Activated CD4-positive, alpha-beta T cell treated with anti-CD3 and anti-CD28 coated beads, Interleukin-2, amount 10 ng/mL, durations not matched to agents 7 days and 5 days (primary cell): ENCODE data around the gene TH. TPM values are rescaled to one million over a fixed set of nuclear protein-coding genes. Genes with fewer than 3 reads are reported as not detected.

Experiments
- CTCF ChIA-PET: fragments of 350-600 bp; sonication (Branson Sonifier 250); formaldehyde crosslinking; loops from one replicate; lab custom pipeline; 2021; ENCODE audit warnings: antibody characterized with exemption; lab: Charles Lee
- POLR2A ChIA-PET: fragments of 350-600 bp; sonication (Branson Sonifier 250); formaldehyde crosslinking; loops from one replicate; lab custom pipeline; 2021; ENCODE audit warnings: antibody characterized with exemption; lab: Charles Lee
- DNase-seq: peaks from one replicate; pipeline ENCODE4 v3.0.0-alpha.2; 2020
- H3K27ac Mint-ChIP-seq: one replicate; pipeline ENCODE4 v1.8.0; 2021; ENCODE audit warnings: mild to moderate bottlenecking, moderate library complexity, mixed read lengths
- H3K27me3 Mint-ChIP-seq: one replicate; pipeline ENCODE4 v1.8.0; 2021; ENCODE audit warnings: mixed read lengths
- H3K36me3 Mint-ChIP-seq: one replicate; pipeline ENCODE4 v1.8.0; 2021; ENCODE audit warnings: low read depth, mixed read lengths
- H3K4me1 Mint-ChIP-seq: one replicate; pipeline ENCODE4 v1.8.0; 2021; ENCODE audit warnings: mixed read lengths
- H3K4me3 Mint-ChIP-seq: one replicate; pipeline ENCODE4 v1.8.0; 2021; ENCODE audit warnings: mild to moderate bottlenecking, moderate library complexity, mixed read lengths
- H3K9me3 Mint-ChIP-seq: one replicate; pipeline ENCODE4 v1.8.0; 2021; ENCODE audit warnings: mixed read lengths
- total RNA-seq, 2 experiments: library from RNA; stranded (reverse); gene quantifications; one replicate each; pipeline ENCODE4 v1.2.3, GENCODE V29; 2021

Gene TH
- total RNA-seq, 2 experiments from 2014 or later: not detected

DNA sequence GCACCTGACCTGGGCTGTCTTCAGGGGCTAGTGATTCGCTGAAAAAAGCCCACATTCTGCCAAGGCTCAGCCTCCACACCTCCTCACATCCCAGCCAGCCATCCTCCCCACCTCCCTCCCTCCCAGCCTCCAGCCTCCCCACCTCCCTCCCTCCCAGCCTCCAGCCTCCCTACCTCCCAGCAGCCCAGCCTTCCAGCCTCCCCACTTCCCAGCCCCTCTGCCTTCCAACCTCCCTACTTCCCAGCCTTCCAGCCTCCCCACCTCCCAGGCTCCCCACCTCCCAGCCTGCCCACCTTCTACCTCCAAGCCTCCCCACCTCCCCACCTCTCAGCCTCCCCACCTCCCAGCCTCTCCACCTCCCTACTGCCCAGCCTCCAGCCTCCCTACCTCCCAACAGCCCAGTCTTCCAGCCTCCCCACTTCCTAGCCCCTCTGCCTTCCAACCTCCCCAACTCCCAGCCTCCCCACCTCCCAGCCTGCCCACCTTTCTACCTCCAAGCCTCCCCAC, 33.7 kb upstream of the TH start:
- CTCF ChIA-PET: no interaction called here
- no peaks in the 10 kb centered on the region for H3K36me3 Mint-ChIP-seq
- H3K27ac Mint-ChIP-seq: no peak overlapping the region
- H3K4me3 Mint-ChIP-seq: no peak overlapping the region
- no peaks in the 10 kb centered on the region for H3K9me3 Mint-ChIP-seq
- no peaks in the 10 kb centered on the region for H3K4me1 Mint-ChIP-seq
- POLR2A ChIA-PET: no interaction called here
- no peaks in the 10 kb centered on the region for H3K27me3 Mint-ChIP-seq
- no peak for DNase-seq

DNA sequence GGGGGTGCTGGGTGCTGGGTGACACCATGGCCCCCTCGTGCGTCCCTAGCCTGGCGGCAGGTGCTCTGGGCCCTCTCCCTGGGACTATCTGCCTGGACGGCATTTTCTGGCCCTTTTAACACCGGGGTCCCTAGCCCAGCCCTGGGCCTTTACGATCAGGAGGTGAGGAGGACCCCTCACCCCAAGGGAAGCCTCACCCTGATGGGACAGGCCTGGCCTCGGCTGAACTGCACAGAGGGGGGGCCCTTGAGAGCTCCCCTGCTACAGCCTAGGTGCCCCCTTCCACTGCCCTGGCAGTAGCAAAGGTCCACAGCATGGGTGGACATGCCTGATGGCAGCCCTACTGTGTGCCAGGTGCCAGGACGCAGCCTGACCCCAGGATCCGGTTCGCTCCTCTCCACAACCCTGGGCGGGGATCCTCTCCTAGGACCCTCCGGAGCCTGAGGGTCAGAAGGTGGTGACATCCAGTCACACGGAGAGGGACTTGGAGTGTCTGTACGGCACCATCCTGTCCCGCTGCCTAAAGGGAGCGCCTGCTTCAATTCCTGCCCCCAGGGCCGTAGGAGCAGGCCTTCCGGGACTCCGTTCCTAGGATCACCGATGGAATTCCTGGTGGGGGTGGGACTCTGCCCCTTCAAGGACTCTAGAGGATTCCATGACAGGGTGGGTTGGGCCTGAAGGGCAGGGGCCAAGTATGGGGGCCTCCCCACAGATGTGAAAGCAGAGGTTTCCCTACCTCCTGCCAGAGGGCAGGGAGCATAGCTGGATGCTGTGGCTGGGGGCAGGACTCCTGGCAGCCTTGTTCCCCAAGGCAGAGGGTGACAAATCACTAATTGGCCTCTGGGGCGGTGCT, 33.0 kb upstream of the TH start:
- ChIA-PET CTCF (no interaction called here), POLR2A (no interaction called here)
- H3K36me3 Mint-ChIP-seq: no peaks in the 10 kb centered on the region
- H3K4me1 Mint-ChIP-seq: no peaks in the 10 kb centered on the region
- no peaks in the 10 kb centered on the region for H3K9me3 Mint-ChIP-seq
- H3K4me3 Mint-ChIP-seq: no peak overlapping the region
- H3K27ac Mint-ChIP-seq: no peak overlapping the region
- H3K27me3 Mint-ChIP-seq: no peaks in the 10 kb centered on the region
- no peak for DNase-seq

DNA sequence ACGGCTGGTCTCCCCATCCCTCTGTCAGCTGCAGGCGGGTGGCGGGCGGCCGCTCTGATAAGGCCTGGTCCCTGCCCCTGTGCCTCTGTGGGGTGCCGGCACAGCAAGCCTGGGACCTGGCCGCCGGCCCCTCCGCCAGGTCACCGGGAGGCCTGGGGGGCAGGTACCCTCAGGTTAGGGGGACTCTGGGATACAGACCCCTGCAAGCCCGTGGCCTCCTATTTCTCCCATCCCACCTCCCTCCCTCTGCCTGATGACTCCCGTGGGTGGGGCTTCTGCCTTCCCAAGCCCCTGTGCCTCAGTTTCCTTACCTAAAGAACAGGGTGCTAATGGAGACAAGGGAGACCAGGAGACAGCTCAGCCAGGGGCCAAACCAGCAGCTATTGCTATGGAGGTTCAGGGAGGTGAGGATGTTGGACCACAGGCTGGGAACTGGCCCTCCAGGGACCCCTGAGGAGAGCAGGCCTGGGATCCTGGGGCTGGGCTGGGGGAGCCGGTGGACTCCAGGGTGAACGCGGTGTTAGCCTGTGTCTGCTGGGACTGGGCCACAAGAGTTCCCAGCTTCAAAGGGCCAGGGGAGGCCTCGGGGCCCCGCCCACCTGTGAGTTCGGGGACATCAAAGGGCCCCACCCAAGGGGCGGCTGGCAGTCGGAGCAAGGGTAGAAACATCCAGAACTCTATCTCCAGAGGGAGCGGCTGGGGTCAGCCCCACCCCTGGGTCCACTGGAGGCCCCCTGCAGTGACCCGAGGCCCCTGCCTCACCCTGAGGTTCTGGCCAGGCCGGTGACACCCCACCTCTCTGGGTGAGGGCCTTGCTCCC, 32.0 kb upstream of the TH start:
- no peaks in the 10 kb centered on the region for H3K4me1 Mint-ChIP-seq
- no peaks in the 10 kb centered on the region for H3K9me3 Mint-ChIP-seq
- no peaks in the 10 kb centered on the region for H3K27me3 Mint-ChIP-seq
- no peaks in the 10 kb centered on the region for H3K36me3 Mint-ChIP-seq
- no peak overlapping the region for H3K4me3 Mint-ChIP-seq
- ChIA-PET CTCF (no interaction called here), POLR2A (no interaction called here)
- DNase-seq: no peak
- no peak overlapping the region for H3K27ac Mint-ChIP-seq

DNA sequence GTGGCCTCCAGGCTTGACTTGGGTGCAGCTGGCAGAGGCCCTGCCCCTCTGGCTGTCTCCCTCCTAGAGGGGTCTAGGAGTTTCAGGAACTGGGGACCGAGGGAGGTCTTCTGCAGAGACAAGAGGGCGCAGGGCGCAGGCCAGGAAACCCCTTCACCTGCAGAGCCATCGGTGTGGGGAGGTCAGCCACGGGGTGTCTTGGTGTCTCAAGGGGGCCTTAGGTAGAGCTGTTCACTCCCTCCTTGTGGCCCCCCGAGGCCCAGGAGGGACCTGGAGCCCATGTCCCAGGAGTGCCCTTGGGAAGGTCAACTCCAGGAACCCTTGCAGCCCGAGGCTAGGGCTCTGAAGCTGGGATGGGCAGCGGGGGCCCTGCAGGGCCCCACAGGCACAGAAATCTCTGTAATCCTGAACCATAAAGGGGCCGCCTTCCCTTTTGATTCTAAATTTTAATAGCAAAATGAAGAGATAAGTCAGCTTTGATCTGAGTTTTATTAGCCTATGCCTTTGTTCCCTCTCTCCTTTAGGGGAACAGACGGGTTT, 31.4 kb upstream of the TH start:
- H3K9me3 Mint-ChIP-seq: no peaks in the 10 kb centered on the region
- no peak overlapping the region for H3K4me3 Mint-ChIP-seq
- no peaks in the 10 kb centered on the region for H3K4me1 Mint-ChIP-seq
- H3K36me3 Mint-ChIP-seq: no peaks in the 10 kb centered on the region
- DNase-seq: no peak
- no peak overlapping the region for H3K27ac Mint-ChIP-seq
- ChIA-PET CTCF (no interaction called here), POLR2A (interaction anchor here (0.6 kb wide), 1 partner anchor 76 kb away, joined by 5 read pairs; no protein-coding TSS in a partner anchor)
- H3K27me3 Mint-ChIP-seq: no peaks in the 10 kb centered on the region

DNA sequence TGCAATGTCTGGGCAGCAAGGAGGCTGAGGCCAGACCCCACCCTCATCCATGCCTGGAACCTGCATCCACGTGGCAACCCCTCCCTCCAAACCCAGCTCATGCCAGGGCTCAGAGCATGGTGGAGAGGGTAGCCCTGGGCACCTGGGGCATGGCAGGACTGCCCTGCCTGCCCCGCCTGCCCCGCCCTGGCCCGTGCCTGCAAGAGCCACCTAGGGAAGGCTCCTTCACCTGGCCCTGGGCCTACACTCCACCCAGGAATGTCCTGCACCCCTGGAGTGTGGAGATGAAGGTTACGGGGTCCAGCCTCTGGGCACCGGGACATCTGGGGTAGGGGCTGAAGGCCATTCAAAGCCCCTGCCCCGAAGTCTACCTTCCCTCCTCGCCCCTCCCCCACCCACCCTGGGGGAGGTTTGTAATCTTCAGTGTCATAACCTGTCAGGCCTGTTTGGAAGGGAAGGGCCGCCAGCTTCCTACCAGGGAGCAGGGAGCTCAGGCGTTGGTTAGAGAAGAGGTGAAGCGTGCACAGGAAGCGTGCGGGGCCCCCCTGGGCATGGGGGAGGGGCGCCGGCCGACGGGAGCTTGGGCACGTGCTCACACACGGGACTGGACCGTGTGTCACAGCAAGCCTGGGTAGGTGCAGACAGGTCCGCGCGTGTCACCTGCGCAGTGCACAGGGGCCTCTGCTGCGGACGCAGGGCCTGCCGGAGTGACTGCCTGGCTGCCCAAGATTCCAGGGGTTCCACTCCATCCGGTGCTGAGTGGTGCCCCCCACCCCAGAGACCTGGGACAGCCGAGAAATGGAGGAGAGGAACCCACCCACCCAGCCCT, 30.7 kb upstream of the TH start:
- no peak for DNase-seq
- POLR2A ChIA-PET: interaction anchor here (0.6 kb wide), 1 partner anchor 77 kb away, joined by 5 read pairs; no protein-coding TSS in a partner anchor
- H3K4me3 Mint-ChIP-seq: no peak overlapping the region

DNA sequence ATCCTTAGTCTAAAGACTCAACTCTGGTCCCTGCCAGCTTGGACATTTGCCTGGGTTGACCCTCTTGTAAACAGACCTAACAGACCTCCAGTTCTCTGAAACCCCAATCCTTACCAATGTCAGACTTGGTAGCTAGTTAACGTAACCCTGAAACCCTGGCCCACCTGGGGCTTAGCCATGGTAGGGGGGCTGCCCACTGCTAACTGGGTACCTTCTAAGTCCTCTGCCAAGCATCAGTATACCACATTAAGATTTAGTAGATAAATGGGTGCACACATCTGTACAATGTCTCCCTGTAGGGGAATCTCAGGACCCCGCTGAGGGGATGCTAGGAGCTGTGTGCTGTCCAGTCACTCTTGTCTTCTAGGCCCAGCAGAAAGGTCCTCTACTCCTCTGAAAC, 29.9 kb upstream of the TH start:
- no peak overlapping the region for H3K4me3 Mint-ChIP-seq
- H3K27me3 Mint-ChIP-seq: peaks cover 5% of the 10 kb centered on the region
- CTCF ChIA-PET: interaction anchor here (0.9 kb wide), 1 partner anchor 218 kb away, joined by 4 read pairs; no protein-coding TSS in a partner anchor
- no peaks in the 10 kb centered on the region for H3K36me3 Mint-ChIP-seq
- POLR2A ChIA-PET: no interaction called here
- no peak overlapping the region for H3K27ac Mint-ChIP-seq
- peaks cover 4% of the 10 kb centered on the region for H3K4me1 Mint-ChIP-seq
- H3K9me3 Mint-ChIP-seq: no peaks in the 10 kb centered on the region
- DNase-seq: no peak

More for the DNA sequence above, 30.7 kb upstream of the TH start:
- CTCF ChIA-PET: interaction anchor here (0.9 kb wide), 1 partner anchor 217 kb away, joined by 4 read pairs; no protein-coding TSS in a partner anchor
- Mint-ChIP-seq H3K36me3 (no peaks in the 10 kb centered on the region), H3K9me3 (no peaks in the 10 kb centered on the region), H3K27me3 (no peaks in the 10 kb centered on the region), H3K27ac (no peak overlapping the region), H3K4me1 (no peaks in the 10 kb centered on the region)

DNA sequence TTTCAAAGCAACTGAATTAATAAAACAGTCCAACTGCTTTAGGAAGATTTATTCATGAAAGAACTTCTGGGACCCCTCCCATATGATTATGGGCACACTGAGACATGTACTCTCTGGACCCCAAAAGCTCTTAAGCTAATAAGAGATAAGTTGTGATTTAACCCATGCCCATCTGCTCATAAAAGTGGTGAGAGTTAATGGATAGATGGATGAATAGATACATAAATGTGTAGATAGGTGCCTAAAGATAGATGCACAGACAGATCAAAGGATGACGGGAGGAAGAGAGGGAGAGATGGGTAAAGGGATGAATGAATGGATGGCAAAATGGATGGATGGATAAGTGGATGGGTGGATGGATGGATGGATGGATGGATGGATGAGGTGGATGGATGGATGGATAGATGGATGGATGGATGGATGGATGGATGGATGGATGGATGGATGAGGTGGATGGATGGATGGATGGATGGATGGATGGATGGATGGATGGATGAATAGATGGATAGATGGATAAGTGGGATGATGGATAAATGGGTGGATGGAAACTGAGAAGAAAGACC, 29.4 kb upstream of the TH start:
- CTCF ChIA-PET: interaction anchor here (1.0 kb wide), 1 partner anchor 219 kb away, joined by 4 read pairs; no protein-coding TSS in a partner anchor
- Mint-ChIP-seq H3K4me1 (peaks cover 4% of the 10 kb centered on the region), H3K27me3 (peaks cover 8% of the 10 kb centered on the region), H3K9me3 (no peaks in the 10 kb centered on the region), H3K4me3 (no peak overlapping the region), H3K27ac (no peak overlapping the region), H3K36me3 (no peaks in the 10 kb centered on the region)
- POLR2A ChIA-PET: no interaction called here
- DNase-seq: no peak

DNA sequence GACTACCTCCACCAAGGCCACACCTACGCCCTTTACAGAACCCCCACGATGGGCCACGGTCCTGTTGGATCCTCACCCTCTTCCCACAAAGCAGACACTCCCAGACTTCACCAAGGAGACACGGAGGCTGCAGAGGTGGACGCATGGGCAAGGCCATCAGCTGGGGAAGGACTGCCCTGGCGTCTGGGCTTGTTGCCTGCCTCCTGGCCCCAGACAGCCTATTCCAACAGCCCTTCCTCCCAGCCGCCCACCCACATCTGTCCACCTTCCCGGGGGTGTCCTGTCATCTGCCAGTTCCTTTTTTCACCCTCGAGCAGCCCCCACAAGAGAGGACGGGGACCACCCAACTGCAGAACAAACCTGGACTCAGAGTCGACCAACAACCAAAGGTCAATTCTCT, 28.9 kb upstream of the TH start:
- Mint-ChIP-seq H3K27ac (no peak overlapping the region), H3K4me1 (peaks cover 4% of the 10 kb centered on the region), H3K9me3 (no peaks in the 10 kb centered on the region), H3K36me3 (no peaks in the 10 kb centered on the region), H3K4me3 (no peak overlapping the region), H3K27me3 (peaks cover 8% of the 10 kb centered on the region)
- DNase-seq: no peak
- POLR2A ChIA-PET: no interaction called here
- CTCF ChIA-PET: interaction anchor here (1.0 kb wide), 1 partner anchor 219 kb away, joined by 4 read pairs; no protein-coding TSS in a partner anchor

DNA sequence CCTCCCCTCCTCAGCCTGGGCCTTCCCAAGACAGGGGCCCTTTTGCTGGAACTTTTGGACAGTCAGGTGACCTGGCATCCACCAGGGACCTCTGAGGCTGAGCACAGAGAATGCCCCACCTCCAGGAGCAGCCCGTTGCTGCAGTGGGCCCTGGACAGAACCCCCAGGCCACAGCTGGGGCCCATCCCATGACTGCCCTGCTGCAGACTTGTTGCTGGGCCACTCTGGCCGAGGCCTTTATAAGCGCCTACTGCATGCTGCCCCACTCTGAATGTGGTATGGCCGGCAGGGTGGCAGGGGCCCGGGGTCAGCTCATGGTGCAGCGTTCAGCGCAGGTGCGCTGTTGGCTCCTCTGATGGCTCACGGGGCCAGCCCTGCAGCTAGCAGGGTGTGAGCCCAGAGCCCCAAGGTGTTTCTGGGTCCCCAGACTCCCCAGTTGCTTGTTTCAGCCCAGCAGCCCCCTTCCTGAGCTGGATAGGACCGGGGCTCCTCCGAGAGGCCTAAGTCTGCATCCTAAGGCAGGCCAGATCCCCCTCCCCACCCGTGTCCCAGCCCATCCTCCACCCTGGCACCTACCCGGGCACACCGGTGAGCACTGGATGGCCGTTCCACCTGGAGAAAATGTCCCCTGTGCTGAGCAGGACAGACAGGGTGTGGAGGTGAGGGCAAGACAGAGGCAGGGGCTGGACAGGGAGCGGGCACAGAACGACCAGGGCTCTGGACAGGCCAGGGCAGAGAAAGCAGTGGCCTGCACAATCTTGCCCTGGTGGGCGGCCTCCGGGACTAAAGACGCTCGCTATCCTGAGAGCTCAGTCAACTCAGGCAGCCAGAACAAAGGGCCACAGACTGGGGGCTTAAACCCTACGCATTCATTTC, 28.1 kb upstream of the TH start:
- H3K4me1 Mint-ChIP-seq: peaks cover 4% of the 10 kb centered on the region
- POLR2A ChIA-PET: no interaction called here
- CTCF ChIA-PET: interaction anchor here (1.0 to 2.4 kb wide), 4 partner anchors 75 to 220 kb away, joined by 4 to 22 read pairs (median 7); no protein-coding TSS in a partner anchor
- peaks cover 8% of the 10 kb centered on the region for H3K27me3 Mint-ChIP-seq
- no peak for DNase-seq
- H3K4me3 Mint-ChIP-seq: no peak overlapping the region
- H3K27ac Mint-ChIP-seq: no peak overlapping the region
- H3K36me3 Mint-ChIP-seq: no peaks in the 10 kb centered on the region
- no peaks in the 10 kb centered on the region for H3K9me3 Mint-ChIP-seq

DNA sequence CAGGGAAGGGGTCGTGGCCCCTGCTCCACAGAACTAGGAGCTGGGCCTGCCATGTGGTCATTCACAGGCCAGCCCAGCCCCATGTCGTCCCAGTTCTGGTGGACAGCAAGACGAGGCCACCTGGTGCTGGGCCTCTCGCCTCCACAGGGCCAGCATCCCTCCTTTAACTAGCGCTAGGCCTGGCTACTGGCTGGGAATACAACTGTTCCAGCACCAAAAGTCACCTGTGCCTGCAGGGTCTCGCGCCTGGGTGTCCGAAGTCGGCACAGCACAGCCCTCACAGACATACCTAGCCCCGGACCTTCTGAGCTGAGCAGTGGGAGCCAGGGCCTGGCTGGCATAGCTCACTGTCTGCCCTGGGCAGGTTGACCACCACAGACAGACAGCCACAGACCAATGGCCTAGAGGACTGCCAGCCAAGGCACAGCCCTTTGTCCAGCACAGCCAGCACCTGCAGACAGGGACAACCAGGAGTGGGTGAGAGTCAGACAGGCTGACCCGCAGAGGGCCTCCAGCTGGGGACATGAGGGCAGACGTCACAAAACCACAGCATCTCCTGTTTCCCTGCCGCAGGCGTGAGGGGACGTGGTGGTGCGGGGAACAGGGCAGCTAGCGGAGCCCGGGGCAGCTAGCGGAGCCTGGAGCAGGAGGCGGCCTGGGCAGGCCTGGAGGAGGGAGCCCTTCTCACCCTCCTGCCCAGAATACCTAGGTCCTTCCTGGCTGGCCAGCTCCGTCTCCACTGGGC, 27.2 kb upstream of the TH start:
- POLR2A ChIA-PET: no interaction called here
- no peak for DNase-seq

More for the DNA sequence above, 27.2 kb upstream of the TH start:
- Mint-ChIP-seq H3K27me3 (peaks cover 8% of the 10 kb centered on the region), H3K4me1 (peaks cover 4% of the 10 kb centered on the region), H3K9me3 (no peaks in the 10 kb centered on the region), H3K36me3 (no peaks in the 10 kb centered on the region), H3K4me3 (no peak overlapping the region), H3K27ac (no peak overlapping the region)
- CTCF ChIA-PET: interaction anchor here (1.1 to 2.4 kb wide), 3 partner anchors 76 to 221 kb away, joined by 4 to 22 read pairs (median 10); no protein-coding TSS in a partner anchor
